ENCODE measurements around the gene NXF1. TPM values are rescaled to one million over a fixed set of nuclear protein-coding genes. Genes with fewer than 3 reads are reported as not detected.

The NXF1 gene
- total RNA-seq = 25.4 and 30.7 TPM in 2 replicates

GRCh38 chr11:62805076-62805892 lies at the start of gene NXF1:
NXF1 (minus strand) TSS chr11:62805440; CDS start chr11:62805356, 84 bp downstream.

GRCh38 chr11:62839050-62839945 lies 34.1 kb upstream of the NXF1 start, which contains the start of gene WDR74:
WDR74 (minus strand) TSS chr11:62839590; CDS start chr11:62839570, 20 bp downstream.

GRCh38 chr11:62832336-62833234 lies 27.3 kb upstream of the NXF1 start, which contains the start of gene TEX54:
TEX54 (minus strand) TSS chr11:62832841.

GRCh38 chr11:62831520-62832335 lies 26.5 kb upstream of the NXF1 start, which contains the start of gene STX5:
STX5 (minus strand) TSS chr11:62832051; CDS start chr11:62831243, 808 bp downstream.

GRCh38 chr11:62791501-62792201 lies 13.6 kb downstream of the NXF1 start, which contains the start of gene TMEM223:
TMEM223 (minus strand) TSS chr11:62792006; CDS start chr11:62791994, 12 bp downstream.

GRCh38 chr11:62787005-62787759 lies 18.1 kb downstream of the NXF1 start, which contains the start of gene TMEM179B:
TMEM179B (plus strand) TSS chr11:62787402; CDS start chr11:62787432, 30 bp downstream.

GRCh38 chr11:62771144-62772021 lies 33.9 kb downstream of the NXF1 start, which contains the start of gene TAF6L:
TAF6L (plus strand) TSS chr11:62771396; CDS start chr11:62775784, 4,388 bp downstream.

GRCh38 chr11:62753736-62754603 lies 51.3 kb downstream of the NXF1 start, which contains the start of gene ZBTB3:
ZBTB3 (minus strand) TSS chr11:62754160; CDS start chr11:62753664, 496 bp downstream.

Other genes with a start within 250 kb of the NXF1 start
- gene EEF1G, start 231.5 kb downstream of the NXF1 start, total RNA-seq = 1,289 and 1,470 TPM in 2 replicates
- gene TUT1, start 213.9 kb downstream of the NXF1 start, total RNA-seq = 6.8 and 14.1 TPM in 2 replicates
- 88.7 and 132 TPM in 2 replicates for gene MTA2, start 203.6 kb downstream of the NXF1 start, total RNA-seq
- gene EML3, start 192.7 kb downstream of the NXF1 start, total RNA-seq = 24.4 and 37.3 TPM in 2 replicates
- 1.1 and 5.7 TPM in 2 replicates for gene ROM1, start 192.2 kb downstream of the NXF1 start, total RNA-seq
- 55.9 and 75.9 TPM in 2 replicates for gene B3GAT3, start 183.5 kb downstream of the NXF1 start, total RNA-seq
- 213 and 293 TPM in 2 replicates for gene GANAB, start 158.8 kb downstream of the NXF1 start, total RNA-seq
- gene INTS5, start 152.1 kb downstream of the NXF1 start, total RNA-seq = 26.9 and 30.3 TPM in 2 replicates
- gene C11orf98, start 140.2 kb downstream of the NXF1 start, total RNA-seq = 46.0 and 120 TPM in 2 replicates
- 4.9 and 6.3 TPM in 2 replicates for gene CSKMT, start 140.1 kb downstream of the NXF1 start, total RNA-seq
- gene UQCC3, start 133.8 kb downstream of the NXF1 start, total RNA-seq = 8.1 and 16.0 TPM in 2 replicates
- 4.1 and 6.0 TPM in 2 replicates for gene LBHD1, start 133.2 kb downstream of the NXF1 start, total RNA-seq
- gene UBXN1, start 126.4 kb downstream of the NXF1 start, total RNA-seq = 130 and 271 TPM in 2 replicates
- gene LRRN4CL, start 115.9 kb downstream of the NXF1 start, total RNA-seq = 0.16 and 0.38 TPM in 2 replicates
- 38.5 and 73.0 TPM in 2 replicates for gene BSCL2, start 98.0 kb downstream of the NXF1 start, total RNA-seq
- not detected in 2 replicates for gene GNG3, start 97.8 kb downstream of the NXF1 start, total RNA-seq
- 12.0 and 14.0 TPM in 2 replicates for gene HNRNPUL2, start 78.0 kb downstream of the NXF1 start, total RNA-seq
- gene TTC9C, start 77.0 kb downstream of the NXF1 start, total RNA-seq = 32.1 and 37.5 TPM in 2 replicates
- 8.5 and 17.1 TPM in 2 replicates for gene ZBTB3, start 51.3 kb downstream of the NXF1 start, total RNA-seq
- 110 and 131 TPM in 2 replicates for gene POLR2G, start 43.9 kb downstream of the NXF1 start, total RNA-seq
- gene TAF6L, start 34.0 kb downstream of the NXF1 start, total RNA-seq = 20.4 TPM in 2 replicates
- gene TMEM179B, start 18.0 kb downstream of the NXF1 start, total RNA-seq = 63.1 and 78.8 TPM in 2 replicates
- gene TMEM223, start 13.4 kb downstream of the NXF1 start, total RNA-seq = 27.4 and 38.3 TPM in 2 replicates
- gene STX5, start 26.6 kb upstream of the NXF1 start, total RNA-seq = 28.8 and 36.9 TPM in 2 replicates
- not detected in 2 replicates for gene TEX54, start 27.4 kb upstream of the NXF1 start, total RNA-seq
- 46.3 and 77.6 TPM in 2 replicates for gene WDR74, start 34.1 kb upstream of the NXF1 start, total RNA-seq
- gene SLC3A2, start 75.5 kb upstream of the NXF1 start, total RNA-seq = 188 and 230 TPM in 2 replicates
- not detected in 2 replicates for gene CHRM1, start 115.9 kb upstream of the NXF1 start, total RNA-seq
- not detected in 2 replicates for gene SLC22A6, start 179.5 kb upstream of the NXF1 start, total RNA-seq
- not detected in 2 replicates for gene SLC22A8, start 210.4 kb upstream of the NXF1 start, total RNA-seq

Measured in mesangial cell (primary cell).